Measurements from ENCODE around the gene CLBA1. TPM values are rescaled to one million over a fixed set of nuclear protein-coding genes. Genes with fewer than 3 reads are reported as not detected.

Gene CLBA1
- total and polyA plus RNA-seq, 2 donors from 2014 or later: 13.2 to 22.6 TPM

DNA sequence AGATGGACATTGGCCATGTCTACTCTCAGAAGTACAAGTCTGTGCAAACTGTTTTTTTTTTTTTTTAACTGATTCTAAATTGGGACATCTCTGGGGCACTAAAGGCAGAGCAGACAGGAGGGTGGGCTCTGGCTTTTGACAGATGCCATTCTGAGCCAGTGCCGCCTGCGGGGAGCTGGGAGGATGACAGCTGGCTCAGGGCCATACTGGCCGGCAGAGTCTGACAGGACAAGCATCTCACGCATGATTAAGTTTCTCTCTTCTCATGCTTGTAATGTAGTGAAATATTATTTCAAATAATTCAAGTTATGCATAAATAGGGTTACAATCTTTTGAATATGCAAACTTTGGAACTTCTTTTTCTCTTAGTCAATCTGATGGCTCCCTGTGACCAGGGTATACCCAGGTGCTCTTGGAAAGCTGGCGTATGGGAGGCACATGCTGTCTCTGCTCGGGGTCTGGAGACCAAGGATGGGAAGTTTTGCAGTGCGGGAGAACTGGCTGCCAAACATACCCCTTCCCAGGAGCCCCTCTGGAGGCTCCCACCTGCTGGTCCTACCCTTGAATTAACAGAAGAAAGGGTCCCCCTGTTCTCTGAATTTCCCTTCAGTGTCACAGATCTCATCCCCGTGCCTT, 27.7 kb downstream of the CLBA1 start:
- H3K9me3 ChIP-seq (ENCODE audit: control insufficient read depth in 2 of 3, insufficient read depth in 1 of 3, low read length in 3 of 3): no peaks in the 10 kb centered on the region
- no peak overlapping the region for H3K27ac ChIP-seq (ENCODE audit: low read depth in 2 of 2, low read length in 2 of 2)
- no peak overlapping the region for H3K4me3 ChIP-seq (ENCODE audit: low read length in 3 of 3)
- peak overlapping the region in 1 of 3 donors; percentile 7 for H3K9ac ChIP-seq (ENCODE audit: low read length in 3 of 3)
- no peak for TF ChIP-seq CTCF (IDR thresholded peaks at IDR 0.05; ENCODE audit: borderline replicate concordance, extremely low read depth, insufficient read depth)
- H3K36me3 ChIP-seq (ENCODE audit: control insufficient read depth in 2 of 3, insufficient read depth in 3 of 3, low read length in 3 of 3): no peaks in the 10 kb centered on the region
- no peak for FAIRE-seq
- H3K4me1 ChIP-seq (ENCODE audit: control insufficient read depth in 2 of 3, insufficient read depth in 2 of 3, low read depth in 1 of 3, low read length in 3 of 3): peaks cover 0 to 4% (median 0%) of the 10 kb centered on the region in 3 donors
- intact Hi-C loops (cut with DNase I): no loop called here
- peak in 1 of 5 donors; percentile 32 for DNase-seq
- H3K27me3 ChIP-seq (ENCODE audit: control insufficient read depth, insufficient read depth, low read length): no peaks in the 10 kb centered on the region

DNA sequence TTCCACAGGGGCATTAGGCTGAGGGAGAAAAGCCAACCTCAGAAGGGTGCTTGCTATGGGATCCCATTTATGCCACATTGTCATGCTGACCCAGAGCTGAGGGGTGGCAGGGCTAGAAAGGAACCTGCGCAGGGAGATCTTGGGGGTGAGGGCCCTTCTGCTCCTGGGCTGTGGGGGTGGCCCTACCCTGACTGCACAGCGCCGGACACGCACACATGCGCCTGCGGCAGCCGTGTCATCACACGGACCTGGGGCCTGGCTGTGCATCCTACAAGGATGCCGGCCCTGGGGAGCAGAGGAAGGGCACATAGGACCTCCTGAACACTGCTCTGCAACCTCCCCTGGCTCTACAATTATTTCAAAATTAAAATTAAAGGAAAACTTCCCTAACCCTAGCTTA, 28.4 kb downstream of the CLBA1 start:
- intact Hi-C loops (cut with DNase I): no loop called here
- no peak overlapping the region for H3K27ac ChIP-seq (ENCODE audit: low read depth in 2 of 2, low read length in 2 of 2)
- no peak overlapping the region for H3K9ac ChIP-seq (ENCODE audit: low read length in 3 of 3)
- DNase-seq: no peak
- H3K9me3 ChIP-seq (ENCODE audit: control insufficient read depth in 2 of 3, insufficient read depth in 1 of 3, low read length in 3 of 3): no peaks in the 10 kb centered on the region
- peaks cover 0 to 4% (median 0%) of the 10 kb centered on the region in 3 donors for H3K4me1 ChIP-seq (ENCODE audit: control insufficient read depth in 2 of 3, insufficient read depth in 2 of 3, low read depth in 1 of 3, low read length in 3 of 3)
- H3K4me3 ChIP-seq (ENCODE audit: low read length in 3 of 3): no peak overlapping the region
- no peak for TF ChIP-seq CTCF (IDR thresholded peaks at IDR 0.05; ENCODE audit: borderline replicate concordance, extremely low read depth, insufficient read depth)
- H3K27me3 ChIP-seq (ENCODE audit: control insufficient read depth, insufficient read depth, low read length): no peaks in the 10 kb centered on the region
- no peak for FAIRE-seq
- H3K36me3 ChIP-seq (ENCODE audit: control insufficient read depth in 2 of 3, insufficient read depth in 3 of 3, low read length in 3 of 3): no peaks in the 10 kb centered on the region

- H3K9me3 ChIP-seq (ENCODE audit: control insufficient read depth in 2 of 3, insufficient read depth in 1 of 3, low read length in 3 of 3): no peaks in the 10 kb centered on the region
- no peak for FAIRE-seq
Observed at GRCh38 chr14:105014631-105015030, 29.0 kb downstream of the CLBA1 start.

More at GRCh38 chr14:105014631-105015030, 29.0 kb downstream of the CLBA1 start:
- Histone ChIP-seq H3K4me3 (ENCODE audit: low read length in 3 of 3) (no peak overlapping the region), H3K27ac (ENCODE audit: low read depth in 2 of 2, low read length in 2 of 2) (no peak overlapping the region), H3K9ac (ENCODE audit: low read length in 3 of 3) (no peak overlapping the region), H3K4me1 (ENCODE audit: control insufficient read depth in 2 of 3, insufficient read depth in 2 of 3, low read depth in 1 of 3, low read length in 3 of 3) (peaks cover 0 to 8% (median 0%) of the 10 kb centered on the region in 3 donors), H3K27me3 (ENCODE audit: control insufficient read depth, insufficient read depth, low read length) (no peaks in the 10 kb centered on the region), H3K36me3 (ENCODE audit: control insufficient read depth in 2 of 3, insufficient read depth in 3 of 3, low read length in 3 of 3) (no peaks in the 10 kb centered on the region)
- intact Hi-C loops (cut with DNase I): no loop called here
- no peak for DNase-seq
- TF ChIP-seq CTCF (IDR thresholded peaks at IDR 0.05; ENCODE audit: borderline replicate concordance, extremely low read depth, insufficient read depth): no peak
